Upper lobe of left lung (tissue), 4 donors: ENCODE measurements around the gene PRIM2.
"Not testable (repeated sequence)": the region's sequence is repeated elsewhere in the genome, so short reads cannot be mapped to it uniquely, and the experiment has no call there.

Experiments
- CTCF ChIP-seq, 6 experiments: fragments of 450-650 bp in 4 of 6; fragments of 200-600 bp in 2 of 6; sonication (generic) in 2 of 6; IDR thresholded peaks; one replicate each; pipeline ENCODE4 v1.5.1; 2016 to 2019; ENCODE audit warnings: antibody characterized with exemption in 6 of 6
- EP300 ChIP-seq, 4 donors: sonication (generic); formaldehyde crosslinking; IDR thresholded peaks; one replicate each; pipeline ENCODE4 v1.5.1; 2017; ENCODE audit warnings: antibody characterized with exemption in 4 of 4, control low read depth in 2 of 4
- POLR2A ChIP-seq, 4 donors: fragments of 450-650 bp; IDR thresholded peaks; one replicate each; pipeline ENCODE4 v1.5.1; 2016 to 2017; ENCODE audit warnings: antibody characterized with exemption in 4 of 4, mild to moderate bottlenecking in 2 of 4
- POLR2AphosphoS5 ChIP-seq, 2 donors: sonication (generic); formaldehyde crosslinking; IDR thresholded peaks; one replicate each; pipeline ENCODE4 v1.5.1; 2017; ENCODE audit warnings: antibody characterized with exemption in 2 of 2

GRCh38 chr6:57671937-57672627, 354.7 kb downstream of the PRIM2 start:
- TF ChIP-seq CTCF, POLR2AphosphoS5, POLR2A, EP300 (IDR thresholded peaks at IDR 0.05): not testable (repeated sequence)
